Measurements from ENCODE around the gene GMDS.

Gene GMDS

GRCh38 chr6:1940381-1940780 is 305.0 kb downstream of the GMDS start:
- no peak for DNase-seq (ENCODE audit: low read depth in 2 of 2)

- DNase-seq (ENCODE audit: low read depth in 2 of 2) = no peak
Measured at GRCh38 chr6:1933292-1933691, 312.1 kb downstream of the GMDS start.

- DNase-seq (ENCODE audit: low read depth in 2 of 2) = no peak
Measured at GRCh38 chr6:1931817-1932216, 313.6 kb downstream of the GMDS start.

DNA sequence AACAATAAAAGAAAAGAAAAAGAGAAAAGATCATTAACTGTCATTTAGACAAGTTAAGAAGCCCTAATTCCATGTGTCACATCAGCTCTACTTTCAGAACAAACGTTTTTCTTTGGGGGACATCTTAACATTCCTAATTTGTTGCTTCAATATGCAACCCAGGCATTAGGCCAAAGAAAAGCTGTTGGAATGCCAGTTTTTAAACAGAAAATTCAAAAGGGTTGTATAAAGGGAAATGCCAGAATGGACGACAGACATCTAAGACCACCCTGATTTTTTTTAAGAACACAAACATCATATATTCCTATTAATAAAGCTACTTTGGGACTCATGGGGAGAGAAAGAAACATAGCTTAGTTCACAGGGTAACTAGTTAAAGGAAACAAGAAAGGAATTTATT is 315.0 kb downstream of the GMDS start:
- no peak for DNase-seq (ENCODE audit: low read depth in 2 of 2)

GRCh38 chr6:1929931-1930330 is 315.5 kb downstream of the GMDS start:
- DNase-seq (ENCODE audit: low read depth in 2 of 2) = no peak

GRCh38 chr6:1925743-1926430 is 319.5 kb downstream of the GMDS start:
- no peak for DNase-seq (ENCODE audit: low read depth in 2 of 2)

GRCh38 chr6:1923449-1923848 is 322.0 kb downstream of the GMDS start:
- no peak for DNase-seq (ENCODE audit: low read depth in 2 of 2)

DNA sequence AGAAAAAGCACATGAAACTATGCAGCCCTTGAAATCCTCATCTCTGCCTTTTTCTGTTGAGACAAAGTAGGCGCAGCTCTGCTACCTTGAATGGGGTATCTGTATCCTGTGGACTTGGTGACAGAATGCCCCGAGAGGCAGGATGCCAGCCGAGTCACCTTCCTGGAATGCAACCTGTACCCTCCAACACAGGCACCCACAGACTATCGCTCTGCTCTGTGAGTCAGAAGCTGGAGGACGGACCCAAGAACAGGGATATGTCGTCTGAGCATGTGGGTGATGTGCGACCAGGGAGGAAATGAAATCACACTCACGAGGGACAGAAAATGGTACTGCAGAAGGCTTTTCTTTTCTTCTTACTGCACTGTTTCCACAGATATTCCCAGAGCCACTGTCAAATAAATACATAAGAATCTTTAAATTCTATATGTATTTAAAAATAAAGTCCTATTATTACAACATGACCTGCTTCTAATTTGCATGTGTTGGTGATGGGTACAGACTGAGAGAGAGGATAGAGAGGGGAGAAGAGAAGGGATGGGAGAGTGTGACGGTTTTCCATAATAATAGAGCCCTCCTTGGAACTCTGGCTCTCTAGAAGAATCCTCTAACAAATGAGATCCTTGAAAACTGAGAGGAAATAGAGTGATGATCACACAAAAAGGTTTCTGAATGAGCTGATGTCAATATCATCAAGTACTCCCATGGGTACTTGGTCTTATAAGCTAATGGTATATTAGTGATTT is 327.6 kb downstream of the GMDS start:
- DNase-seq (ENCODE audit: low read depth in 2 of 2) = no peak

DNA sequence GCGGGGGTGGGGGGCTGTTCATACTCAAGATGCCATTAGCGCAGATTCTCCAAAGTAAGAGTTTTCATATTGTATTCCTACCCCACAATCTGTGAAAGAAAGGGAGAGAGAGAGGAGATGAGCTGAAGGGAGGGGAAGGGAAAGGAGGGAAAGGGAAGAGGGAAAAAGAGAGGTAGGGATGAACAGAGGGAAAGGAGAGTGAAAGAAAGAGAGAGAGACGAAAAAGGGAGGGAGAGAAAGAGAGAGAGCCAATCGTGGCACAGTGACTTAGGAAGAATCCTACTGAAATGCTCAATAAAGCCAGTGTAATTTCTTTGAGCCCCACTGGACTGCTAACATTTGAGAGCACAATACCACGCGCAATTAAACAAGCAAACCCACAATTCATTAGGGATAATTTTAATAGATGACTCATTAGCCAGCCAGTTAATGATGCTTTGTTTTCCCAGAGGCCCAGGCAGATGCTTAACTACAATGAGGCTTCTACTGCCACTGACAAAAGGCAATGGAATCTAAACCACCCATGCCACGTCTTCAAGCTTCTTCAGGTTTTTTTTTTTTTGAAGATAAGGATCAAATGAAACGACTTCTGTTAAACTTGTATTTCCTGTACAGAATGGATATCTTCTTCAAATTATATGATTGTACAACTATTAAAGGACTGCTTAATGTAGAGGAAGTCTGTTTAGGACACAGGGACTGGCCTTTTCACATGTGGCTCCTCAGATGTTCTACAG is 328.9 kb downstream of the GMDS start:
- no peak for DNase-seq (ENCODE audit: low read depth in 2 of 2)

DNA sequence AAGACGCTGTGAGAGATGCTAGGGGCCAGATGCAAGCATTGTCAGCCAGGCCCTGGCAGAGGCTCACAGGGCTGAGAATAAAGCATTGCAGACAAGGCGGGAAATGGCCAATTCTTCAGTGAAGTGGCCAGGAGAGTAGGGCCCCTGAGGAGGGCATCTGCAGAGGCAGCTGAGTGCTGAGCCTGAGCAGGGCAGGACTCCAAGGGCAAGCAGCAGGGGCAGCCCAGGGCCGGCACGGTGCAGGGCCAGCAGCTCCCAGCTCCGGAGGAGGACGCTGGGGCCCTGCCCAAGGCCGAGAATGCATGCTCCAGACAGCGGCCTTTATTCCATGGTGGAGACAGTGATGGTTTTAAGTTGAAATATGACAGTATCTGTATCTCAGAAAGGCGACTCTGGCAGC is 330.2 kb downstream of the GMDS start:
- no peak for DNase-seq (ENCODE audit: low read depth in 2 of 2)

DNA sequence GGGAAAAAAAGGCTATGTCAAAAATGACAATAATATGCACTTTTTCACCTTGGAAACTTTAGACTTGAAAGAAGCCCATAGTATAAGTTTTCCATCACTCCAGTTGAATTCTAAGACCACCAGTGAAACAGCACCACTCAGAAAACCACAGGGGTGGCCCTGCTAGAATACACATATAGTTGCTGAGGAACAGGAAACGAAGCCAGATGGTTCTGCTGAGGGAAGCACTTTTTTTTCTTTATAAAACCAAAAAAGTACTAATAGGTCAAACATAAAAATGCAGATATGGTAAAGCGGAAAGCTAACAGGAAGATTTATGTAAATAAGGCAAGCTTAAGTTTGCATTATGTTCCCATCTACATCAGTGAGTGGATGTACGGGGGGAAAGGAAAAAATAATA is 331.8 kb downstream of the GMDS start:
- no peak for DNase-seq (ENCODE audit: low read depth in 2 of 2)

DNA sequence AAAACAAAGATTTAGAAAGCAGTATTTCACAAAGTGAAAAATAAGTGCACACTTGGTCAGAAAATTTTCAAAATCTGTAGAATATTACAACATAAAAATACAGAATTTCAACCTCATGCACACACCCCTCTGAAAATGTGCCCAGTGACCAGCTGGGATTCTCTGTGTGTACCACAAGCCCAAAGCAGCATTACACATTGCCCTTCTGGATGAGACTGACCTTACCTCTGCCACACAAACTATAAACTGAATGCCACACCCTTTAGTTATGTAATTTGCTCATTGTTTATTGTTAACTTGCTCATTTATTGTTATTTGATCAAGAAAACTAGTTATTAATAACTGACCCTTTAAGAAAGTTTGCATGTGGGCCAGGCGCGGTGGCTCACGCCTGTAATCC is 332.7 kb downstream of the GMDS start:
- DNase-seq (ENCODE audit: low read depth in 2 of 2) = no peak

- no peak for DNase-seq (ENCODE audit: low read depth in 2 of 2)
Measured at GRCh38 chr6:1911474-1911873, 333.9 kb downstream of the GMDS start.

GRCh38 chr6:1910621-1911407 is 334.6 kb downstream of the GMDS start:
- DNase-seq (ENCODE audit: low read depth in 2 of 2) = no peak

DNA sequence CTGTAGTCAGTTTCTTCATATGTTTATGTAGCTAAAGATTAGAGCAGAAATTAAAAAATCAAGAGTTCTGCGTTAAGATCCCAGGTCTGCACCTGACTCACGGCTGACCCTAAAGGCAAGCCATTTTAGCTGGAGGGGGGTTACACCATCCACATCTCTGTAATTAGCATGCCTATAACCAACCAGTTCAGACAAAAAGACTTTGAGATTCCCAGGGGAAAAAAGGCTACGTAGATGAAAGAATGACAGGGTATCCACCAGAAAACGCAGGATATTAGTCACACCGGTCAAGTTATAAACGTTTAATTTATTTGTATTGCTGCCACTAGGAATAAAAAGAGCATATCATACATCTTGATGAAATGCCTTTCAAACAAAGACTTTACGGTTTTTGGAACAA is 336.6 kb downstream of the GMDS start:
- DNase-seq (ENCODE audit: low read depth in 2 of 2) = no peak

- DNase-seq (ENCODE audit: low read depth in 2 of 2) = no peak
Measured at GRCh38 chr6:1906609-1907008, 338.8 kb downstream of the GMDS start.

GRCh38 chr6:1906014-1906413 is 339.4 kb downstream of the GMDS start:
- no peak for DNase-seq (ENCODE audit: low read depth in 2 of 2)

GRCh38 chr6:1904898-1905297 is 340.5 kb downstream of the GMDS start:
- DNase-seq (ENCODE audit: low read depth in 2 of 2) = no peak

- no peak for DNase-seq (ENCODE audit: low read depth in 2 of 2)
Measured at GRCh38 chr6:1904466-1904799, 341.0 kb downstream of the GMDS start.

- DNase-seq (ENCODE audit: low read depth in 2 of 2) = no peak
Measured at GRCh38 chr6:1903780-1904465, 341.5 kb downstream of the GMDS start.

DNA sequence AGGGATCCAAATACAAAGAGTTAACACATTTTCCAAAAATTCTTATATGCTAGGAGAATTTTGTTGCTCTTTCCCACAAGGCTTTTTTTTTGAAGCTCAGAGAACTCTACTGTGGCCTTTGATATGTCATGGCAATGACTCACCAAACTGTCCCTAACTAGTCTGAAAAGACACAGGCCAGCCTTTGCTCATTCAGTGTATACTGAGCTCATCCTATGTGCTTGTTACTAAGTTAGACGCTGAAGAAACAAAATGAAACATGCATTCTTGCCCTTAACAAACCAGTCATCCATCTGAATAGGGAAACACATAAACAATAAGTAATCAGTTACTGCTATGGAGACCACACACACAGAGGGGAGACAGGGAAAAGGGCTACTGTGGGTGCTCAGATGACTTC is 343.8 kb downstream of the GMDS start:
- DNase-seq (ENCODE audit: low read depth in 2 of 2) = no peak

GRCh38 chr6:1896897-1897296 is 348.5 kb downstream of the GMDS start:
- no peak for DNase-seq (ENCODE audit: low read depth in 2 of 2)
